ENCODE data around the gene DQX1.

DQX1 gene

DNA sequence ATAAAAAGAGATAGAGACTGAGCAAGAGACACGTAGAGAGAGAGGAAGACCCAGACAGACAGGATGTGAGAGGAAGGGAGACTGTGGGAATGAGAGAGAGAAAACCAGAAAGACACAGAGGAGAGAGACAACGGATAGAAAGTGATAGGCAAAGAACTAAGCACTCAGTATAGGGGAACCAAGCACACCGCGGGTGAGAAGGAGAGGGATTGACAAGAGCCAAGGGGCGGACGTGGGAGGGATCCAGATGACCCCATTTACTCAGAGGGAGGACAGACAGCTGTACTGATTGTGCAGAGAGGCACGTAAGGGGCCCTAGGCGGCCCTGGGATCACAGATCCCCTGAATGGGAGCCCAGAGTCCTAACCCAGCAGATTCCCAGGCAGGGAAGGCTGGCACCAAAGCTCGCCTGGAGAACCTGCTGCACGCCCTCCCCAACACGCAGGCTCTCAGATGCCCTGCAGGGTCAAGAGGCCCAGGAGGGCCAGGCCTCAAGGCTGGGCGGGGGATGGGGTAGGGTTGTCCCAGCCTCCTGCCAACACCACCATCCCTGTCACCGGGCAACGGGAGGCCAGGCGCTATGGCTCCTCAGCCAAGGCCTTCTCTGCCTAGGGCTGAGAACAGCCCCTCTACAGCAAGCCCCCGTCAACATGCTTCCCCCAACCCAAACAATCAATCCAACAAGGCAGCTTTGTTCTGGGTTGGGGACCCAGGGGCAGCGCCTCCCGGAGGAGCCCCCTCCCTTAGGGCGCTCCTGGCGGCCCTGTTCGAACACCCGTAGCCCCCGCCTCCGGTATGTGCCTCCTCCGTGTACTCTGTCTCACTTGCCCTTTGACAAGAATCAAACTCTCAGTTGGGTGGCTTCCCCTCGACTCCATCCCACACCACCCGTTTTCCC is 27.1 kb upstream of the DQX1 start:
- Histone ChIP-seq H3K4me3 (replicated peaks; ENCODE audit: insufficient read depth, low read length) (no peak overlapping the region; the same call in 1 of the 2 replicates), H3K27ac (replicated peaks) (peak overlapping the region; percentile 94), H3K27me3 (ENCODE audit: insufficient read depth, poor library complexity, severe bottlenecking) (no peaks in the 10 kb centered on the region)
- DNase-seq (ENCODE audit: low read depth in 1 of 2, low spot score in 1 of 2) = no peak
- TF ChIP-seq, protein P1, sequence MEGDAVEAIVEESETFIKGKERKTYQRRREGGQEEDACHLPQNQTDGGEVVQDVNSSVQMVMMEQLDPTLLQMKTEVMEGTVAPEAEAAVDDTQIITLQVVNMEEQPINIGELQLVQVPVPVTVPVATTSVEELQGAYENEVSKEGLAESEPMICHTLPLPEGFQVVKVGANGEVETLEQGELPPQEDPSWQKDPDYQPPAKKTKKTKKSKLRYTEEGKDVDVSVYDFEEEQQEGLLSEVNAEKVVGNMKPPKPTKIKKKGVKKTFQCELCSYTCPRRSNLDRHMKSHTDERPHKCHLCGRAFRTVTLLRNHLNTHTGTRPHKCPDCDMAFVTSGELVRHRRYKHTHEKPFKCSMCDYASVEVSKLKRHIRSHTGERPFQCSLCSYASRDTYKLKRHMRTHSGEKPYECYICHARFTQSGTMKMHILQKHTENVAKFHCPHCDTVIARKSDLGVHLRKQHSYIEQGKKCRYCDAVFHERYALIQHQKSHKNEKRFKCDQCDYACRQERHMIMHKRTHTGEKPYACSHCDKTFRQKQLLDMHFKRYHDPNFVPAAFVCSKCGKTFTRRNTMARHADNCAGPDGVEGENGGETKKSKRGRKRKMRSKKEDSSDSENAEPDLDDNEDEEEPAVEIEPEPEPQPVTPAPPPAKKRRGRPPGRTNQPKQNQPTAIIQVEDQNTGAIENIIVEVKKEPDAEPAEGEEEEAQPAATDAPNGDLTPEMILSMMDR (IDR thresholded peaks at IDR 0.05; ENCODE audit: insufficient read depth, low read length) = no peak
- TF ChIP-seq GABPA (IDR thresholded peaks at IDR 0.05; ENCODE audit: low read depth) (no peak), REST (IDR thresholded peaks at IDR 0.05; ENCODE audit: insufficient replicate concordance, low read depth) (no peak), POLR2AphosphoS5 (IDR thresholded peaks at IDR 0.05; ENCODE audit: low read depth) (no peak), SPI1 (IDR thresholded peaks at IDR 0.05; ENCODE audit: borderline replicate concordance, low read depth) (no peak)

DNA sequence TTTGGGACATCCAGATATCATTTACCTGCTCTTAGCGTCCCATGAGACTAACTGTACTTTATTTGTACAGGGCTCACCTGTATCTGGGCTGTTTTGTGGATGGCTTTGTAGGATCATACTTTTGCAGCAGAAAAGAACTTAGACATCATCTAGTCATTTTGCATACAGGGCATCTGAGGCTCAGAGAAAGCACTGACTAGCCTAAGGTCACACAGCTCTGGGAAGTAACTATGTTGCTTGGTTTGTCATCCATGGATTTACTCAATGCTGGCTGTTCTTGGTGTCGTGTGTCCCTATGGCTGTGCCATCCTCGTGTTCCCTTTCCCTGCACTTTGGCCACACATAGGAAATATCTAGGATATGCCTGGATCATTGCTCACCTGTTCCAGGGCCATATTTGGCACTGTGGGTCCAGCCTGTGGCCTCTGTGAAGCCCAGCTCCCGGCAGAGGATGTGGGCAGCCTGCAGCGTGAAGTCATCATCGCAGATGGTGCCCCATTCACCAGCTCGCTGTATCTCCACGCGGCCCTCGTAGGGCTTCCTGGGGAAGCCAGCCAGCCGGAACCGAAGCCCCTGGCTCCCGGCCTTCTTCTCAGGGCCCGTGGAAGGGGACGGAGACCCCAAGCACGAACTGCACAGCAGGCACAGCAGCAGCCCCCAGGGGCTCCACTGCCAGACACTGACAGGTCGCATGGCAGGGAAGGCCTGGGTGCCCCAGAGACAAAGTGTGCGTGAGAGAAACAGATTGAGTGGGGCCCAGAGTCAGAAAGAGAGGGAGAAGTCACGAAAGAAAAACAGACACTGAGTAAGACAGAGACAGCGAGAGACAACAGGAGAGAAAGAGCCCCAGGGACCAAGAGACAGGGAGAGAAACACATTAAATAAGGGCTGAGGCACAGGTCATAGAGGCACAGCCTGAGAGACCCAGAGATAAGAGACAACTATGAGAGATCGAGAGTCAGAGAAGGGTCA is 26.2 kb upstream of the DQX1 start:
- no peaks in the 10 kb centered on the region for H3K27me3 ChIP-seq (ENCODE audit: insufficient read depth, poor library complexity, severe bottlenecking)
- no peak overlapping the region for H3K27ac ChIP-seq (replicated peaks)
- no peak overlapping the region for H3K4me3 ChIP-seq (replicated peaks; ENCODE audit: insufficient read depth, low read length)
- TF ChIP-seq, protein P1 (IDR thresholded peaks at IDR 0.05; ENCODE audit: insufficient read depth, low read length) = no peak
- TF ChIP-seq POLR2AphosphoS5 (IDR thresholded peaks at IDR 0.05; ENCODE audit: low read depth) = no peak
- no peak for TF ChIP-seq REST (IDR thresholded peaks at IDR 0.05; ENCODE audit: insufficient replicate concordance, low read depth)
- TF ChIP-seq GABPA (IDR thresholded peaks at IDR 0.05; ENCODE audit: low read depth) = no peak
- no peak for TF ChIP-seq SPI1 (IDR thresholded peaks at IDR 0.05; ENCODE audit: borderline replicate concordance, low read depth)
- no peak for DNase-seq (ENCODE audit: low read depth in 1 of 2, low spot score in 1 of 2)

DNA sequence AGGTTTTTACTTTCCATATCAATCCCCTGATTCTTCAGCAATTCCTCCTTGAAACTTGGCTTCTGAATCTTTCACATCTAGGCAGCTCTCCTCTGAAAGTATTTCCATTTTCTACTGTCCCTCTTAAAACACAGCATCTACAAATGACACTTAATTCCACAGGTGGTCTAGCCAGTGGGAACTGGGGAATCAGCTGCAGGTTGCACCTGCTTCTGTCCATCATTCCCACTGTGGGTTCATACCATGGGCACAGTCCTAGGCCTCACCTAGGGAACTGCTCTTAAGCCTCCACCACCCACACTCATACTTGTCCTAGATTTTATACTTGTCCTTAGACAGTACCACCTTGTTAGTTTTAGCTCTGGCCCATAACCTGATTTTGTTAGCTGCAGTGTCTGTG is 25.5 kb upstream of the DQX1 start:
- no peak for DNase-seq (ENCODE audit: low read depth in 1 of 2, low spot score in 1 of 2)
- TF ChIP-seq, protein P1 (IDR thresholded peaks at IDR 0.05; ENCODE audit: insufficient read depth, low read length) = no peak
- TF ChIP-seq SPI1 (IDR thresholded peaks at IDR 0.05; ENCODE audit: borderline replicate concordance, low read depth) (no peak), REST (IDR thresholded peaks at IDR 0.05; ENCODE audit: insufficient replicate concordance, low read depth) (no peak), GABPA (IDR thresholded peaks at IDR 0.05; ENCODE audit: low read depth) (no peak)
- H3K27me3 ChIP-seq (ENCODE audit: insufficient read depth, poor library complexity, severe bottlenecking) = no peaks in the 10 kb centered on the region
- no peak overlapping the region for H3K27ac ChIP-seq (replicated peaks)
- H3K4me3 ChIP-seq (replicated peaks; ENCODE audit: insufficient read depth, low read length) = no peak overlapping the region

Measured in HL-60 (cell line).